Stimulated activated memory B cell treated with anti-CD40 and anti-IgM and Interleukin-4, amounts not matched to agents 10 μg/mL and 1 μg/mL and 100 μg/mL, for 72 hours (primary cell): ENCODE results near the gene CDH4.

Source experiments
- ATAC-seq: fragments of 150-1000 bp; cut with Tn5 transposase; 2 replicates; pipeline ENCODE4 v1.10.0; 2021
- H3K27ac Mint-ChIP-seq: one replicate; pipeline ENCODE4 v1.8.0; 2022; ENCODE audit warnings: mild to moderate bottlenecking, mixed read lengths
- H3K27me3 Mint-ChIP-seq: one replicate; pipeline ENCODE4 v1.8.0; 2022; ENCODE audit warnings: mixed read lengths
- H3K36me3 Mint-ChIP-seq: one replicate; pipeline ENCODE4 v1.8.0; 2022; ENCODE audit warnings: mixed read lengths
- H3K4me1 Mint-ChIP-seq: one replicate; pipeline ENCODE4 v1.8.0; 2022; ENCODE audit warnings: mixed read lengths
- H3K4me3 Mint-ChIP-seq: one replicate; pipeline ENCODE4 v1.8.0; 2022; ENCODE audit warnings: mild to moderate bottlenecking, moderate library complexity, mixed read lengths
- H3K9me3 Mint-ChIP-seq: one replicate; pipeline ENCODE4 v1.8.0; 2022; ENCODE audit warnings: mixed read lengths

The CDH4 gene

GRCh38 chr20:61341605-61342004 is 89.5 kb downstream of the CDH4 start:
- no peak for ATAC-seq
- Mint-ChIP-seq H3K36me3 (no peaks in the 10 kb centered on the region), H3K4me1 (no peaks in the 10 kb centered on the region), H3K9me3 (peaks cover 6% of the 10 kb centered on the region), H3K4me3 (no peak overlapping the region), H3K27ac (no peak overlapping the region), H3K27me3 (no peaks in the 10 kb centered on the region)

GRCh38 chr20:61343934-61344333 is 91.9 kb downstream of the CDH4 start:
- H3K27me3 Mint-ChIP-seq = no peaks in the 10 kb centered on the region
- no peaks in the 10 kb centered on the region for H3K36me3 Mint-ChIP-seq
- no peak for ATAC-seq
- H3K9me3 Mint-ChIP-seq = peaks cover 12% of the 10 kb centered on the region
- no peak overlapping the region for H3K4me3 Mint-ChIP-seq
- H3K27ac Mint-ChIP-seq = no peak overlapping the region
- H3K4me1 Mint-ChIP-seq = no peaks in the 10 kb centered on the region

GRCh38 chr20:61345656-61346055 is 93.6 kb downstream of the CDH4 start:
- H3K4me3 Mint-ChIP-seq = no peak overlapping the region
- peaks cover 12% of the 10 kb centered on the region for H3K9me3 Mint-ChIP-seq
- ATAC-seq = no peak
- H3K4me1 Mint-ChIP-seq = no peaks in the 10 kb centered on the region
- no peaks in the 10 kb centered on the region for H3K36me3 Mint-ChIP-seq
- H3K27me3 Mint-ChIP-seq = no peaks in the 10 kb centered on the region
- no peak overlapping the region for H3K27ac Mint-ChIP-seq

GRCh38 chr20:61346996-61347395 is 94.9 kb downstream of the CDH4 start:
- Mint-ChIP-seq H3K27me3 (no peaks in the 10 kb centered on the region), H3K4me3 (no peak overlapping the region), H3K36me3 (no peaks in the 10 kb centered on the region)

GRCh38 chr20:61347443-61347842 is 95.4 kb downstream of the CDH4 start:
- Mint-ChIP-seq H3K4me3 (no peak overlapping the region), H3K27ac (no peak overlapping the region), H3K36me3 (no peaks in the 10 kb centered on the region), H3K27me3 (no peaks in the 10 kb centered on the region), H3K4me1 (no peaks in the 10 kb centered on the region), H3K9me3 (peaks cover 15% of the 10 kb centered on the region)
- ATAC-seq = no peak

More at GRCh38 chr20:61346996-61347395, 94.9 kb downstream of the CDH4 start:
- H3K4me1 Mint-ChIP-seq = no peaks in the 10 kb centered on the region
- no peak for ATAC-seq
- H3K9me3 Mint-ChIP-seq = peaks cover 14% of the 10 kb centered on the region
- no peak overlapping the region for H3K27ac Mint-ChIP-seq

GRCh38 chr20:61349447-61350165 is 97.5 kb downstream of the CDH4 start:
- H3K4me1 Mint-ChIP-seq = no peaks in the 10 kb centered on the region
- H3K9me3 Mint-ChIP-seq = peaks cover 15% of the 10 kb centered on the region
- no peaks in the 10 kb centered on the region for H3K36me3 Mint-ChIP-seq
- no peak overlapping the region for H3K4me3 Mint-ChIP-seq
- no peaks in the 10 kb centered on the region for H3K27me3 Mint-ChIP-seq
- ATAC-seq = no peak
- no peak overlapping the region for H3K27ac Mint-ChIP-seq

GRCh38 chr20:61350500-61351250 is 98.6 kb downstream of the CDH4 start:
- no peaks in the 10 kb centered on the region for H3K4me1 Mint-ChIP-seq
- H3K27ac Mint-ChIP-seq = no peak overlapping the region
- peaks cover 15% of the 10 kb centered on the region for H3K9me3 Mint-ChIP-seq
- ATAC-seq = no peak
- H3K4me3 Mint-ChIP-seq = no peak overlapping the region
- no peaks in the 10 kb centered on the region for H3K27me3 Mint-ChIP-seq
- no peaks in the 10 kb centered on the region for H3K36me3 Mint-ChIP-seq

GRCh38 chr20:61352346-61353260 is 100.5 kb downstream of the CDH4 start:
- H3K36me3 Mint-ChIP-seq = no peaks in the 10 kb centered on the region

GRCh38 chr20:61353261-61354000 is 101.4 kb downstream of the CDH4 start:
- no peaks in the 10 kb centered on the region for H3K27me3 Mint-ChIP-seq
- H3K9me3 Mint-ChIP-seq = peaks cover 3% of the 10 kb centered on the region
- H3K27ac Mint-ChIP-seq = no peak overlapping the region
- H3K4me1 Mint-ChIP-seq = no peaks in the 10 kb centered on the region
- no peak for ATAC-seq
- H3K36me3 Mint-ChIP-seq = no peaks in the 10 kb centered on the region
- no peak overlapping the region for H3K4me3 Mint-ChIP-seq

More at GRCh38 chr20:61352346-61353260, 100.5 kb downstream of the CDH4 start:
- no peaks in the 10 kb centered on the region for H3K4me1 Mint-ChIP-seq
- H3K27ac Mint-ChIP-seq = no peak overlapping the region
- H3K9me3 Mint-ChIP-seq = peaks cover 8% of the 10 kb centered on the region
- no peak overlapping the region for H3K4me3 Mint-ChIP-seq
- no peak for ATAC-seq
- H3K27me3 Mint-ChIP-seq = no peaks in the 10 kb centered on the region

- Mint-ChIP-seq H3K27me3 (no peaks in the 10 kb centered on the region), H3K9me3 (peaks cover 3% of the 10 kb centered on the region)
- ATAC-seq = no peak
Measured at GRCh38 chr20:61354001-61354390, 101.9 kb downstream of the CDH4 start.

GRCh38 chr20:61354501-61354900 is 102.4 kb downstream of the CDH4 start:
- no peaks in the 10 kb centered on the region for H3K27me3 Mint-ChIP-seq
- H3K36me3 Mint-ChIP-seq = no peaks in the 10 kb centered on the region
- no peak overlapping the region for H3K27ac Mint-ChIP-seq
- no peak overlapping the region for H3K4me3 Mint-ChIP-seq
- no peaks in the 10 kb centered on the region for H3K4me1 Mint-ChIP-seq
- H3K9me3 Mint-ChIP-seq = peaks cover 3% of the 10 kb centered on the region
- ATAC-seq = no peak

More at GRCh38 chr20:61354001-61354390, 101.9 kb downstream of the CDH4 start:
- Mint-ChIP-seq H3K4me1 (no peaks in the 10 kb centered on the region), H3K36me3 (no peaks in the 10 kb centered on the region), H3K27ac (no peak overlapping the region), H3K4me3 (no peak overlapping the region)

- no peak for ATAC-seq
- no peaks in the 10 kb centered on the region for H3K27me3 Mint-ChIP-seq
- peaks cover 3% of the 10 kb centered on the region for H3K9me3 Mint-ChIP-seq
- H3K27ac Mint-ChIP-seq = no peak overlapping the region
- no peak overlapping the region for H3K4me3 Mint-ChIP-seq
- no peaks in the 10 kb centered on the region for H3K4me1 Mint-ChIP-seq
- no peaks in the 10 kb centered on the region for H3K36me3 Mint-ChIP-seq
Measured at GRCh38 chr20:61354901-61355495, 102.9 kb downstream of the CDH4 start.

- peaks cover 3% of the 10 kb centered on the region for H3K9me3 Mint-ChIP-seq
Measured at GRCh38 chr20:61355585-61355984, 103.5 kb downstream of the CDH4 start.

GRCh38 chr20:61356196-61356595 is 104.1 kb downstream of the CDH4 start:
- no peak for ATAC-seq
- H3K4me1 Mint-ChIP-seq = no peaks in the 10 kb centered on the region
- H3K36me3 Mint-ChIP-seq = no peaks in the 10 kb centered on the region
- no peak overlapping the region for H3K4me3 Mint-ChIP-seq
- H3K9me3 Mint-ChIP-seq = peaks cover 3% of the 10 kb centered on the region
- H3K27ac Mint-ChIP-seq = no peak overlapping the region
- H3K27me3 Mint-ChIP-seq = no peaks in the 10 kb centered on the region

More at GRCh38 chr20:61355585-61355984, 103.5 kb downstream of the CDH4 start:
- Mint-ChIP-seq H3K4me3 (no peak overlapping the region), H3K27me3 (no peaks in the 10 kb centered on the region), H3K27ac (no peak overlapping the region), H3K36me3 (no peaks in the 10 kb centered on the region), H3K4me1 (no peaks in the 10 kb centered on the region)
- ATAC-seq = no peak
